Kidney capillary endothelial cell (primary cell): ENCODE data around the gene SYVN1.
A peak's percentile ranks its signal among the peaks of the same experiment; 100 is the strongest.
"Not testable (repeated sequence)": the region's sequence is repeated elsewhere in the genome, so short reads cannot be mapped to it uniquely, and the experiment has no call there.

Source experiments
- DNase-seq: peaks from one replicate; pipeline ENCODE4 v3.0.0-alpha.2; 2018; ENCODE audit warnings: low spot score

Gene SYVN1

GRCh38 chr11:65151331-65151899, 17.1 kb upstream of the SYVN1 start:
- DNase-seq: no peak

- DNase-seq: peak; percentile 81
These were observed 16.4 kb upstream of the SYVN1 start for GRCh38 chr11:65150509-65151299.

DNA sequence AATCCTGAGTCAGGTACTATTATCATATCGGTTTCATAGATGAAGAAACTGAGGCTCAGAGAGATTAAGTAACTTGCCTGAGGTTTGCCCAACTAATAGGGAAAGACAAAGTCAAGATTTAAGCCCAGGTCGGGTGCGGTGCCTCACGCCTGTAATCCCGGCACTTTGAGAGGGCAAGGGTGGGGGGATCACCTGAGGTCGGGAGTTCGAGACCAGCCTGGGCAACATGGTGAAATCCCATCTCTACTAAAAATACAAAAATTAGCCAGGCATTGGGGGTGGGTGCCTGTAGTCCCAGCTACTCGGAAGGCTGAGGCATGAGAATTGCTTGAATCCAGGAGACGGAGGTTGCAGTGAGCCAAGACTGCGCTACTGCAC, 15.8 kb upstream of the SYVN1 start:
- DNase-seq: not testable (repeated sequence)

GRCh38 chr11:65148657-65149056, 14.3 kb upstream of the SYVN1 start:
- DNase-seq: no peak

DNA sequence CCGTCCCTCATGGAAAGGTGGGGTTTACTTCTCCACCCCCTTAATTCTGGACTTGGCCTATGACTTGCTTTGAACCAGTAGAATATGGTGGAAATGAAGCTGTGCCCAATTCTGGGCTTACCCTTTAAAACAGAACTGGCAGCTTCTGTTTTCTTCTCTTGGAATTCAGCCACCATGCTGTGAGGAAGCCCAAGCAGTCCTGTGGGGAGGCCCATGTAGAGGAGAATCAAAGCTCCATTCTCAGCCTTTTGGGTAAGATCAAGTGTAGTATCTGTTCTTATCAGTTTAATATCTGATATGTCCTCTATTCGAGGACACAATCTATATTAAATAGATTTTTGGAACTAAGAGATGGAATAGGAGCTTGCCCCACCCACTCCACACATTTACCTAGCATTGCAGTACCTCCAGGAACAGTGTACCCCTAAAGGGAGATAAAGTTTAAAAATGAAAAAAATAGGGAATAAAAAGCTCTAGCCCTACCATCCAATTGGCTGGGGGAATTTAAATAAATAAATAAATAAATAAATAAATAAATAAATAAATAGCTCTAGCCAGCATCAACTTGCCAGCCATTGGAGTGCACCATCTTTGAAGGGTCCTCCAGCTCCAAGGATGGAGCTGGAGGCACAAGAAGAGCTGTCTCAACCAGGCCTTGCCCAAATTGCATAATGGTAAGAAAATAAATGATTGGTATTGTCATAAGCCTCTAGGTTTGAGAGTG, 13.2 kb upstream of the SYVN1 start:
- no peak for DNase-seq

DNA sequence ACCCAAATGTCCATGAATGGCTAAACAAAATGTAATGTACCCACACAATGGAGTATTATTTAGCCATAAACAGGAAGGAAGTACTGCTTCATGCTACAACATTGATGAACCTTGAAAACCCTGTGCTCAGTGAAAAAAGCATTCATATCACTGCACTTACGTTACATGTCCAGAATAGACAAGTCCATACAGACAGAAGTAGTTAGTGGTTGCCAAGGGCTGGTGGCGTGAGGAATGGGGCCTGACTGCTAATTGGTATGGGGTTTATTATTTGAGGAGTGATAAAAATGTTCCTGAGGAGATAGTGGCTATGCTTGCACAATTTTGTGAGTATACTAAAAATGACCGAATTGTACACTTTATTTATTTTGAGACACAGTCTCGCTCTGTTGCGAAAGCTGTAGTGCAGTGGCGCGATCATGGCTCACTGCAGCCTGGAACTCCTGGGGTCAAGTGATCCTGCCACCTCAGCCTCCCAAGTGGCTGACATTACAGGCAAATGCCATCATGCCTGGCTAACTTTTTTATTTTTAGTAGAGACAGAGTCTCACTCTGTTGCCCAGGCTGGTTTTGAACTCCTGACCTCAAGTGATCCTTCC, 7.7 kb upstream of the SYVN1 start:
- DNase-seq: no peak

DNA sequence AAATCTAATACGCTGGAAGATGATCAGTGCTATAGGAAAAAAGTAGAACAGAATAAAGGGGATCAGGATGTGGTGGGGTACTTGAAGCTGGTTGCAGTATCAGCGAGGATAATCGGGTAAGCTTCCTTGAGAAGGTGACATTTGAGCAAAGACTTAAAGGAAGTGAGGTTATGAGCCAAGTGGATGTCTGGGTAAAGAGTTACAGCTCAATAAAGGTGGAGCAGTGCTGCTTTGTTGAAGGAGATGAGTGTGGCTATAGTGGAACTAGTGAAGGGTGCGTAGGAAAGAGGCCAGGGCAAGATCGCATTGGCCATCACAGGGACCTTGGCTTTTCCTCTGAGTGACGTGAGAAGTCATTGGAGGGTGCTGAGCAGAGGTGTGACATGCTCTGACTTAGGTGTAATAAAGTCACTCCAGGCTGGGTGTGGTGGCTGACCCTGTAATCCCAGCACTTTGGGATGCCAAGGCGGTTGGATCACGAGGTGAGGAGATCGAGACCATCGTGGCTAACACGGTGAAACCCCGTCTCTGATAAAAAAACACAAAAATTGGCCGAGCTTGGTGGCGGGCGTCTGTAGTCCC, 2.3 kb upstream of the SYVN1 start:
- no peak for DNase-seq

- no peak for DNase-seq
These were observed 1.4 kb upstream of the SYVN1 start for GRCh38 chr11:65135633-65136145.

- peak; percentile 97 for DNase-seq
These were observed 773 bp upstream of the SYVN1 start for GRCh38 chr11:65134952-65135632.

GRCh38 chr11:65133724-65134123, 595 bp downstream of the SYVN1 start:
- DNase-seq: no peak

GRCh38 chr11:65132988-65133700, 1.2 kb downstream of the SYVN1 start:
- no peak for DNase-seq

DNA sequence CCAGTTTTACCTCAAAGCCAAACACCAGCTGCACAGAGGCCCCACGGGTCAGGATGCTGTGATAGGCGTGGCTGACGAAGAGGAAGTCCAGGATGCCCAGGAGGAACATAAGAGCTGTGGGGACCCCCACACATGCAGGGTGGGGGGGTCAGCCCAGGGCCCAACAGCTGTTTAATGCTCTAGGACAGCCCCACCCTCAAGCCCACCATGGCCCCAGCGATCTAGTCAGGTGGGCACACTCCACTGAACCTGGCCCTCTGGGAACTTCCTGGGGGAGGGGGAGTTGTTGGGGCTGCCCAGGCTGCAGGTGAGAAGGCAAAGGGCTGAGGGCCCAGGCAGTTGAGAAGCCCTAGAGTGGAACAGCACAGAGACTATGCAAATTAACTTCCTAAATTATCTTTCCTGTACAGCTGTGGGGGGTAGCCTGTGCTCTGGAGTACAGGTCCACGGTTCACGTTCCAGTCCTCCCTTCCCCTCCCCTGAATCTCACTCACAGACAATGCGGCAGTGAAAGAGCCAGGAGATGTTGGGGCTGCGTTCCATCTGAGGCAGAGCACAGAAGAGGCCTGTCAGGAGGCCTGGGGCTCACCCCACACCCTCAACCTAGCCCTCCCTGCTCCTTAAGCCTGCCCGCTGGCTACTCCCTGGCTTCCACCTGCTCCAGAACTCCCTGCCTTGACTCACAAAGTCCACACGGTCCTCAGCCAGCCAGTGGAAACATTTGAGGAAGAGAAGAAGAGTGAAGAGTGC, 1.9 kb downstream of the SYVN1 start:
- no peak for DNase-seq

GRCh38 chr11:65131895-65132237, 2.5 kb downstream of the SYVN1 start:
- no peak for DNase-seq

GRCh38 chr11:65131417-65131776, 2.9 kb downstream of the SYVN1 start:
- DNase-seq: no peak

DNA sequence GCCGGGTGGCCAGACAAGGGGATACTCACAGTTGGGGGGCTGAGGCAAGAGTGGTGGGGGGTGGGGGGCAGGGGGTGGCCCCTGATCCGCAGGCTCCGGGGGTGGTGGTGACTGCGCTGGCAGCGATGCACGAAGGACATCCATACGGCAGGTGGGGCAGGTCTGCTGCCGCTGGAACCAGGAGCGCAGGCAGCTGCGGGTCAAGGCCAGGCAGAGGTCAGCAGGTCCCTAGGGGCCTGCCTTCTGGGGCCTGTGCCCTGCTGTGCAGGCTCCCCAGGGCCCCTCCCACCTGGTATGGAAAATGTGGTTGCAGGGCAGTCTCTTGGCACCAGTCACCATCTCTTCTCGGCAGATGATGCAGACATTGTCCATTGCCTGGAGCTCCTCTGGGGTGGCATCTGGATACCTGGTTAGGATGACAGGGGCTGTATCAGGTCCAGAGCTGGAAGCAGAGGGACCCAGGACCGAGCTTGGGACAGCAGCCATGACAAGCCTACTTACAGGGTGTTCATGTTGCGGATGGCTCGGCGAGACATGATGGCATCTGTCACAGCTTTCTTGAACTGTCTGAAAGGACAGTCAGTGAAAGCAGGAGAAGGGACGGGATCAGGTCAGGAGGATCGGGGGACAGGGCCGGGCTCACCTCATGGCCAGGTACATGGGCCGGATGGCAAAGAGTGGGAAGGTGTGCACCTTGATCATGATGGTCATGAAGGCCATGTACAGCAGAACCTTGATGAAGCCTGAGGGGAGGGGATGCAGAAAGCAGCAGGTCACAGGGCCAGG, 3.5 kb downstream of the SYVN1 start:
- no peak for DNase-seq

- DNase-seq: no peak
These were observed 4.5 kb downstream of the SYVN1 start for GRCh38 chr11:65129649-65130441.

GRCh38 chr11:65128182-65129145, 5.9 kb downstream of the SYVN1 start:
- DNase-seq: no peak
